Kidney epithelial cell (primary cell): ENCODE measurements around the gene ASIC2. TPM values are rescaled to one million over a fixed set of nuclear protein-coding genes. Genes with fewer than 3 reads are reported as not detected.

Experiments
- DNase-seq: peaks from one replicate; pipeline ENCODE4 v3.0.0-alpha.2; 2010; ENCODE audit warnings: low read depth
- H3K27me3 ChIP-seq: 2 replicates; pipeline ENCODE4 v1.6.0; 2011; ENCODE audit warnings: low read length; ENCODE audit not compliant: control insufficient read depth, insufficient read depth
- H3K36me3 ChIP-seq: 2 replicates; pipeline ENCODE4 v1.5.1; 2011; ENCODE audit warnings: low read length; ENCODE audit not compliant: control insufficient read depth, insufficient read depth
- H3K4me3 ChIP-seq: 2 replicates; pipeline ENCODE4 v1.5.1; 2011; ENCODE audit warnings: low read depth, mild to moderate bottlenecking, control low read depth, low read length
- total RNA-seq: library from RNA; depleted of rRNA; stranded (reverse); fragments of >200 nt; gene quantifications from 2 replicates; pipeline ENCODE4 v1.2.3, GENCODE V29; 2015
- TF ChIP-seq, protein P1 (sequence below): IDR thresholded peaks from 2 replicates; pipeline ENCODE4 v1.5.1; 2011; ENCODE audit warnings: mild to moderate bottlenecking, moderate library complexity, low read length, control low read depth, inconsistent platforms; ENCODE audit not compliant: insufficient read depth, poor library complexity, severe bottlenecking

Gene ASIC2
- 0.14 and 0.25 TPM in 2 replicates for total RNA-seq

DNA sequence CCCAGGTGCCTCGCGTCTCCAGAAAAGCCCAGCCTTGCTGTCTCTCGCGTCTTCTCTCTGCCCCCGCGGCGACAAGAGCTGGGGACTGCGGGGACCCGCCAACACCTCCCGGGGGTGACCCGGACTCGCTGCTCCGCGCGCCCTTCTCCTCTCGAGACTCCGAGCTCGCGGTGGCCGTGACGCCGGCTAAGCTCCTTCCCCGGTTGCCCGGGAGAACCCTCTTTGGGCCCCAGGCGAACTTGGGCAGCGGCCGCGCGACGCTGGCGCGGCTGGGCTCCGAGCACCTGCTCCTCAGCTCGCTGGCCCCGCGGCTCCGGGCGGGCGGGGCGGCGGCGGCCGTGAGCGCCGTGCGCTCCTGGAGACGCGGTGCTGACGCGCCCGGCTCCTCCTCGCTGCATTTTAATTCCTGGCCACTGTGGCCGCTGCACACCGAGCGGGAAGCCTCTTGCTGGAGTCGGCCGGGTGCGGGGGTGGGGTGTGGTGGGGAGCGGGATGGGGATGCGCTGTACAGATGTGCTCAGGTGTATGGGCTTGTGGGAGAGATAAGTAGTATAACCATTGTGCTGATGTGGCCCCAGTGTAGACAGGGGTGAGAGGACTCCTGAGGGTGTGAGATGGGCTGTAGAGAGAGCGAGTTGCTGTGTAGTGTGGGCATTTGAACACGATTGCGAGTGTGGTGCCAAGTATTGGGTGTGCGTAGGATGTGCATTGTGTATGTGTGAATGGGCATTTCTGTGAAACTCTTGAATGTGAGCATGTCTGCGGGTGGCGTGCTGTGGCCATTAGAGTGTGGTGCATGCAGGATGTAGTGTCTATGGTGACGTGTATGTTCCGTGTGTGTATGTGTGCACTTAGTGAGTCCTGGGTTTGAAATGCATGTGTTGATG is at the start of gene ASIC2:
Gene ASIC2 (minus strand): TSS at position 315 of the 887 bp plus-strand sequence.
- no peak for DNase-seq

DNA sequence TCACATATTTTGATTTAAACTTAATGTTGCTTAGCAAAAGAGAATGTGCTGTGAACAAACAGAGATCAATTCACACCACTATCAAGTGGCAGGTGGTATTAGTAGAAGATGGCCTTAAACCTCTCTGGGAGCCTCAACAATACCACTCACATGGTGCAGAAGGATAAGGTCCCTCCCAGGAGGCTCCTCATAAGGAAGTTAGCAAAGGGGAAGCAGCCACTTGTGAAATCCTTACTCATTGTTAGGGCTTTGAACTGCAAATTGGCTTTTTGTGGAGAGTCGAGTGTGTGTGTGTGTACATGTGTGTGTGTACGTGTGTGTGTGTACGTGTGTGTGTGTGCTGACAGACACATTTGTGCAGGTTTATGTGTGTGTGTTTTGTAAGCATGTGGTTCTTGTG is 48.9 kb upstream of the ASIC2 start:
- H3K36me3 ChIP-seq: no peaks in the 10 kb centered on the region
- TF ChIP-seq, protein P1, sequence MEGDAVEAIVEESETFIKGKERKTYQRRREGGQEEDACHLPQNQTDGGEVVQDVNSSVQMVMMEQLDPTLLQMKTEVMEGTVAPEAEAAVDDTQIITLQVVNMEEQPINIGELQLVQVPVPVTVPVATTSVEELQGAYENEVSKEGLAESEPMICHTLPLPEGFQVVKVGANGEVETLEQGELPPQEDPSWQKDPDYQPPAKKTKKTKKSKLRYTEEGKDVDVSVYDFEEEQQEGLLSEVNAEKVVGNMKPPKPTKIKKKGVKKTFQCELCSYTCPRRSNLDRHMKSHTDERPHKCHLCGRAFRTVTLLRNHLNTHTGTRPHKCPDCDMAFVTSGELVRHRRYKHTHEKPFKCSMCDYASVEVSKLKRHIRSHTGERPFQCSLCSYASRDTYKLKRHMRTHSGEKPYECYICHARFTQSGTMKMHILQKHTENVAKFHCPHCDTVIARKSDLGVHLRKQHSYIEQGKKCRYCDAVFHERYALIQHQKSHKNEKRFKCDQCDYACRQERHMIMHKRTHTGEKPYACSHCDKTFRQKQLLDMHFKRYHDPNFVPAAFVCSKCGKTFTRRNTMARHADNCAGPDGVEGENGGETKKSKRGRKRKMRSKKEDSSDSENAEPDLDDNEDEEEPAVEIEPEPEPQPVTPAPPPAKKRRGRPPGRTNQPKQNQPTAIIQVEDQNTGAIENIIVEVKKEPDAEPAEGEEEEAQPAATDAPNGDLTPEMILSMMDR: no peak
- DNase-seq: no peak
- H3K27me3 ChIP-seq: peaks cover 6% of the 10 kb centered on the region
- no peak overlapping the region for H3K4me3 ChIP-seq

More for the DNA sequence above, at the start of gene ASIC2:
- Histone ChIP-seq H3K4me3 (peak within 1 kb of the TSS; percentile 40), H3K27me3 (peaks cover 14% of the 10 kb centered on the region), H3K36me3 (no peaks in the 10 kb centered on the region)
- TF ChIP-seq, protein P1: no peak

DNA sequence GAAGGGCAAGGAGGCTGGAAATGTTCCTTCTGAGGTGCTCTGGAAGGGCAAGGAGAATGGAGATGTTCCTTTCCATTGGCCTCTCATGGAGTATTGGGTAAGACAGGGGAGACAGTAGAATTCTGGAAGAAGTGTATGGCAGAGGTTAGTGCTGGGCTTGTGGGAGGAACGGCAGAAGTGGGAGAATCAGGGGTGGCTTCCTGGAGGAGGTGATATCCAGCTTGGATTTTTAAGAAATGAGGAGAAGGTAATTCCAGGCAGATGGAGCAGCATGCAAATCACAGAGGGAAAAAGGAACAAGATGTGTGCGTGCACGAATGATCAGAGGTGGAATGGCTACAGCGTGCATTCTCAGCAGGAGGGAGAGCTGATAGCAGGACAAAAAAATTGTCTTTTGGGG is 45.1 kb upstream of the ASIC2 start:
- H3K36me3 ChIP-seq: no peaks in the 10 kb centered on the region
- TF ChIP-seq, protein P1: no peak
- DNase-seq: no peak
- H3K27me3 ChIP-seq: peaks cover 6% of the 10 kb centered on the region
- no peak overlapping the region for H3K4me3 ChIP-seq

DNA sequence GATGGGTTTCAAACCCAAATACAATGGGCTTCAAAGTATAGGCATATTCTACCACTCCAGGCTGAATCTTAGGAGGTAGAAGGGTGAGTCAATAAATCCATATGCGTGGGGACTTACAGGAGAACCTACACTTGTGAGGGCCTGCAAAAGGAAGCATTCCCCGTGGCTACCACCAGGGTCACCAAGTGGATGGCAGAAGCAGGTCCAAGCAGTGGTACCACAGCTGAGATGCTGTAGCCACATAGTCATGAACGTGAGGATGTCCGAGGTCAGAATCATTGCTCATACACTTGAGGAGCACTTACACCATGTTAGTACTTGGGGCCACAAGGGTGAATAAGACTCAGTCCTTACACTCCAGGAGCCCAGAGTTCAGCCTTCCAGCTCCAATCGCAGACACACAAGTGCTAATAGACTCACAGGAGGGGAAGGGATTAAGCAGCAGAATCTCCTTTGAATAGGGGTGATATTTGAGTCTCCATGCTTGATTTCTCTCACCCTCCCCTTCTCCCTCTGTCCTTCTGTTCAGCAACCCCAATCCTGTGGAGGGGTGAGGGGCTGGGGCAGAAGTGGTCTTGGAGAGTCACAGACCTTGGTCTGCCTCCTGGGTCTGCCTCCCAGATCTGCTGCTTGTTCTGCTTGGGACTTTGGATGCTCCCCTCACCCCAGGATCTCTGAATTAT is 42.5 kb upstream of the ASIC2 start:
- H3K4me3 ChIP-seq: no peak overlapping the region
- no peaks in the 10 kb centered on the region for H3K36me3 ChIP-seq
- H3K27me3 ChIP-seq: peaks cover 5% of the 10 kb centered on the region
- no peak for DNase-seq
- TF ChIP-seq, protein P1: no peak

DNA sequence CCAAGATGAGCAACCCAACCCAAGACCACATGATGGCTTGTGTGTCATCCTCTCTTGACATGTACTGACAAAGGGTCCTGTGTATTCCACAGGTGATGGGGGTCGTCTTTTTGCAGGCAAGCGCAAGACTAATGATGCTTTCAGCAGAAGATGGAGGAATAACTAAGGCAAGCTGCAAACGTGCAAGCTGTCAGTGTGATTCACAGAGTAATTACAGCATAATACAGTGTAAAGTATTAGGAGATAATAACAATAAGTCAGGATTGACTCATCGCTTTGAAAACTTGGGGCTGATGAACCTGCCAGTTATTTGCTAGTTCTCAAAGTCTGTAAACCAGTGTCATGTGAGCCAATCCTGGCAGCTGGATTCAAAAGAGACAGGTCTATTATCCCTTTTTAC is 41.6 kb upstream of the ASIC2 start:
- no peaks in the 10 kb centered on the region for H3K36me3 ChIP-seq
- no peak overlapping the region for H3K4me3 ChIP-seq
- no peak for DNase-seq
- H3K27me3 ChIP-seq: peaks cover under 1% of the 10 kb centered on the region
- TF ChIP-seq, protein P1: no peak
